ENCODE results near the gene TRABD2A. TPM values are rescaled to one million over a fixed set of nuclear protein-coding genes. Genes with fewer than 3 reads are reported as not detected.

TRABD2A gene
- polyA plus RNA-seq, 1 donor (not counting 4 experiments of a cell fraction or from before 2014, with no cell fraction given): 0.54 TPM

DNA sequence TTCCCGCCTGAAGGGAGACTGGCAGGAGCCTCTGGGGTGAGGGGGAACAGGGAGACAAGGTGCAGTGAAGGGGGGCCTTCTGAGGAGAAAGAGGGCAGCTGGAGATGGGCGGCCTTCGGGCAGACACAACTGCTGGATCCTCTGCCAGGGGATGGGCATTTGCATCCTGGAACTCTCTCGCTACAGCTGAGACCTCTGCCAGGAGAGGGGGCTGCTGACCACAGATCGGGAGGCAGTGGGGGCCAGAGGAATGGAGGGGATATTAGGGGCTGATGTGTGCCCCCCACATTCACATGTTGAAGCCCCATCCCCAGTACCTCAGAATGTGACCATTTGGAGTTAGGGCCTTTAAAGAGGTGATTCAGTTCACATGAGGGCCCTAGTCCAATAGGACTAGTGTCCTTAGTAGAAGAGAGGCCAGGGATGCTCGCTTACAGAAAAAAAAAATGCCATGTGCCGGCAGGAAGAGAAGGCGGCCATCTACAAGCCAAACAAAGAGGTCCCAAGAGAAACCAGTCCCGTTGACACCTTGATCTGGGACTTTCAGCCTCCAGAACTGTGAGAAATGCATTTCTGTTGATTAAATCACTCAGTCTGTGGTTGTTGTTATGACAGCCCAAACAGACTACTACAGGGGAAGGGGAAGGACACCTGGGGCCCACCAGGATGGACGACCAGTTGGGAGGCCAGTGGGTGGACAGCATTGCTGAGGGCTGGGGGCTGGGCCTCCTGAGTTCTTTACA, 50.0 kb downstream of the TRABD2A start:
- dilution Hi-C loops (cut with MboI; ENCODE audit: extremely low pct_ligation_motif_present, low sequenced_read_pairs): no loop called here
- no peaks in the 10 kb centered on the region for H3K4me1 ChIP-seq (ENCODE audit: control insufficient read depth, extremely low read depth, insufficient read depth, low read length)
- DNase-seq (ENCODE audit: low read depth, low spot score): no peak

DNA sequence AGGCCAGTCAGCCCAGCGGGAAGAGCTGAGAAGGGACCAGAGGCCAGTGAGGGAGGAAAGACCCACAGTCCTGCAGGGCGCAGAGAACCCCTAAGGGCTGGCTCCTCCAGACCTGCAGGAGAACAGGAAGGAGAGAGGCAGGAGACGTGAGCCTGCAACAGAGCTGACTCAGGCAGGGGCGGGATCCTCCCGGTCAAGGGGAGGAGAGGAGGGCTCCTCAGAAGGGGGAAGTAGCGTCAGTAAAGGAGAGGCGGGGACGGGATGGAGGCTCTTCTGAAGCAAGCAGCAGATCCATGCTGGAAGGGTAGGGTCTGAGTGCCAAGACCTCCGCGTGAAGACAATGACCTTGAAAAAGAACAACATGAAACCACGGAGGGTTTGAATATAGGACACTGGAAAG, 50.8 kb downstream of the TRABD2A start:
- dilution Hi-C loops (cut with MboI; ENCODE audit: extremely low pct_ligation_motif_present, low sequenced_read_pairs): no loop called here
- Histone ChIP-seq H3K4me2 (ENCODE audit: control insufficient read depth, extremely low read depth, insufficient read depth, low read depth, low read length) (no peak overlapping the region), H3K36me3 (ENCODE audit: control insufficient read depth in 2 of 2, extremely low read depth in 1 of 2, insufficient read depth in 2 of 2, low read length in 2 of 2) (no peaks in the 10 kb centered on the region), H3K9me3 (ENCODE audit: control insufficient read depth, low read depth, low read length) (no peaks in the 10 kb centered on the region), H3K9ac (ENCODE audit: control insufficient read depth, extremely low read depth, insufficient read depth, low read length) (no peak overlapping the region), H3K9me1 (ENCODE audit: control insufficient read depth, extremely low read depth, insufficient read depth, low read length) (no peaks in the 10 kb centered on the region), H3K79me2 (ENCODE audit: control insufficient read depth, insufficient read depth, low read length) (no peaks in the 10 kb centered on the region), H3K4me3 (ENCODE audit: control insufficient read depth in 2 of 3, extremely low read depth in 1 of 3, insufficient read depth in 2 of 3, low read depth in 1 of 3, low read length in 3 of 3) (no peak overlapping the region), H2AFZ (ENCODE audit: control insufficient read depth, low read length) (no peak overlapping the region), H4K20me1 (ENCODE audit: control insufficient read depth, extremely low read depth, insufficient read depth, low read length) (no peaks in the 10 kb centered on the region), H3K4me1 (ENCODE audit: control insufficient read depth, extremely low read depth, insufficient read depth, low read length) (no peaks in the 10 kb centered on the region), H3K27ac (ENCODE audit: control insufficient read depth, insufficient read depth, low read length) (no peak overlapping the region), H3K27me3 (ENCODE audit: control insufficient read depth, extremely low read depth, insufficient read depth, low read length) (peaks cover 3% of the 10 kb centered on the region)
- FAIRE-seq: no peak
- no peak for DNase-seq (ENCODE audit: low read depth, low spot score)
- TF ChIP-seq, protein P1, sequence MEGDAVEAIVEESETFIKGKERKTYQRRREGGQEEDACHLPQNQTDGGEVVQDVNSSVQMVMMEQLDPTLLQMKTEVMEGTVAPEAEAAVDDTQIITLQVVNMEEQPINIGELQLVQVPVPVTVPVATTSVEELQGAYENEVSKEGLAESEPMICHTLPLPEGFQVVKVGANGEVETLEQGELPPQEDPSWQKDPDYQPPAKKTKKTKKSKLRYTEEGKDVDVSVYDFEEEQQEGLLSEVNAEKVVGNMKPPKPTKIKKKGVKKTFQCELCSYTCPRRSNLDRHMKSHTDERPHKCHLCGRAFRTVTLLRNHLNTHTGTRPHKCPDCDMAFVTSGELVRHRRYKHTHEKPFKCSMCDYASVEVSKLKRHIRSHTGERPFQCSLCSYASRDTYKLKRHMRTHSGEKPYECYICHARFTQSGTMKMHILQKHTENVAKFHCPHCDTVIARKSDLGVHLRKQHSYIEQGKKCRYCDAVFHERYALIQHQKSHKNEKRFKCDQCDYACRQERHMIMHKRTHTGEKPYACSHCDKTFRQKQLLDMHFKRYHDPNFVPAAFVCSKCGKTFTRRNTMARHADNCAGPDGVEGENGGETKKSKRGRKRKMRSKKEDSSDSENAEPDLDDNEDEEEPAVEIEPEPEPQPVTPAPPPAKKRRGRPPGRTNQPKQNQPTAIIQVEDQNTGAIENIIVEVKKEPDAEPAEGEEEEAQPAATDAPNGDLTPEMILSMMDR (optimal IDR thresholded peaks at IDR 0.05 in 1 of 3, IDR thresholded peaks at IDR 0.05 in 1 of 3, conservative IDR thresholded peaks at IDR 0.05 in 1 of 3; ENCODE audit: extremely low read depth in 1 of 3, insufficient read depth in 2 of 3, low read length in 3 of 3): no peak
- no peak for TF ChIP-seq EZH2 (IDR thresholded peaks at IDR 0.05; ENCODE audit: low read length)

More for the DNA sequence above, 50.0 kb downstream of the TRABD2A start:
- Histone ChIP-seq H3K36me3 (ENCODE audit: control insufficient read depth in 2 of 2, extremely low read depth in 1 of 2, insufficient read depth in 2 of 2, low read length in 2 of 2) (no peaks in the 10 kb centered on the region), H4K20me1 (ENCODE audit: control insufficient read depth, extremely low read depth, insufficient read depth, low read length) (no peaks in the 10 kb centered on the region), H3K9me1 (ENCODE audit: control insufficient read depth, extremely low read depth, insufficient read depth, low read length) (no peaks in the 10 kb centered on the region), H3K9me3 (ENCODE audit: control insufficient read depth, low read depth, low read length) (no peaks in the 10 kb centered on the region), H3K4me2 (ENCODE audit: control insufficient read depth, extremely low read depth, insufficient read depth, low read depth, low read length) (no peak overlapping the region), H3K27ac (ENCODE audit: control insufficient read depth, insufficient read depth, low read length) (no peak overlapping the region), H3K79me2 (ENCODE audit: control insufficient read depth, insufficient read depth, low read length) (no peaks in the 10 kb centered on the region), H3K27me3 (ENCODE audit: control insufficient read depth, extremely low read depth, insufficient read depth, low read length) (peaks cover 3% of the 10 kb centered on the region), H3K4me3 (ENCODE audit: control insufficient read depth in 2 of 3, extremely low read depth in 1 of 3, insufficient read depth in 2 of 3, low read depth in 1 of 3, low read length in 3 of 3) (no peak overlapping the region), H2AFZ (ENCODE audit: control insufficient read depth, low read length) (no peak overlapping the region), H3K9ac (ENCODE audit: control insufficient read depth, extremely low read depth, insufficient read depth, low read length) (no peak overlapping the region)
- no peak for FAIRE-seq
- TF ChIP-seq, protein P1 (optimal IDR thresholded peaks at IDR 0.05 in 1 of 3, IDR thresholded peaks at IDR 0.05 in 1 of 3, conservative IDR thresholded peaks at IDR 0.05 in 1 of 3; ENCODE audit: extremely low read depth in 1 of 3, insufficient read depth in 2 of 3, low read length in 3 of 3): no peak
- no peak for TF ChIP-seq EZH2 (IDR thresholded peaks at IDR 0.05; ENCODE audit: low read length)

All from keratinocyte (primary cell).